GM12878 (cell line): ENCODE results near the gene IRF1. TPM values are rescaled to one million over a fixed set of nuclear protein-coding genes. Genes with fewer than 3 reads are reported as not detected.

Source experiments
- ATF7 ChIP-seq: fragments of 450-650 bp; IDR thresholded peaks from 2 replicates; pipeline ENCODE4 v1.6.1; 2016; ENCODE audit warnings: low read depth, mild to moderate bottlenecking
- BCL3 ChIP-seq: IDR thresholded peaks from 2 replicates; pipeline ENCODE4 v1.6.1; 2011; ENCODE audit warnings: borderline replicate concordance, low read depth, mild to moderate bottlenecking, moderate library complexity, low read length; ENCODE audit not compliant: insufficient read depth, poor library complexity, severe bottlenecking
- CBX5 ChIP-seq: sonication (generic); IDR thresholded peaks from 2 replicates; pipeline ENCODE4 v1.6.1; 2016; ENCODE audit warnings: low read depth, moderate library complexity, mild to moderate bottlenecking, inconsistent platforms
- CREB1 ChIP-seq: IDR thresholded peaks from 2 replicates; pipeline ENCODE4 v1.6.1; 2012; ENCODE audit warnings: low read depth, mild to moderate bottlenecking, inconsistent platforms
- E2F8 ChIP-seq: fragments of 450-650 bp; IDR thresholded peaks from 2 replicates; pipeline ENCODE4 v1.6.1; 2018; ENCODE audit warnings: mild to moderate bottlenecking, low read depth, moderate library complexity; ENCODE audit not compliant: partially characterized antibody
- EZH2 ChIP-seq: IDR thresholded peaks from 2 replicates; pipeline ENCODE4 v1.6.1; 2012; ENCODE audit warnings: low read depth, mild to moderate bottlenecking, control low read depth, inconsistent platforms, low read length, borderline replicate concordance; ENCODE audit not compliant: control insufficient read depth
- HSF1 ChIP-seq: fragments of 150-350 bp; IDR thresholded peaks from 2 replicates; pipeline ENCODE4 v1.6.1; 2014; ENCODE audit warnings: mild to moderate bottlenecking, low read depth, low read length
- IKZF1 ChIP-seq: fragments of 450-650 bp; conservative IDR thresholded peaks from 2 replicates; pipeline ENCODE4 v1.6.1; 2017; ENCODE audit warnings: antibody characterized with exemption, mild to moderate bottlenecking
- IRF4 ChIP-seq: IDR thresholded peaks from 2 replicates; pipeline ENCODE4 v1.6.1; 2011; ENCODE audit warnings: low read depth, low read length
- IRF5 ChIP-seq: fragments of 450-650 bp; IDR thresholded peaks from 2 replicates; pipeline ENCODE4 v1.6.1; 2017; ENCODE audit warnings: borderline replicate concordance
- MAX ChIP-seq: IDR thresholded peaks from 2 replicates; pipeline ENCODE4 v1.6.1; 2012; ENCODE audit warnings: low read depth, low read length, improper control_type of control experiment
- POLR2A ChIP-seq: IDR thresholded peaks from 2 replicates; pipeline ENCODE4 v1.6.1; 2011; ENCODE audit warnings: low read depth, mild to moderate bottlenecking, low read length
- POU2F2 ChIP-seq: IDR thresholded peaks from 3 replicates; pipeline ENCODE4 v1.6.1; 2011; ENCODE audit warnings: low read depth, mild to moderate bottlenecking, low read length, borderline replicate concordance
- RAD21 ChIP-seq: IDR thresholded peaks from 2 replicates; pipeline ENCODE4 v1.6.1; 2011; ENCODE audit warnings: mild to moderate bottlenecking, low read depth, low read length, moderate library complexity; ENCODE audit not compliant: insufficient read depth
- RCOR1 ChIP-seq: conservative IDR thresholded peaks from 2 replicates; pipeline ENCODE4 v1.6.1; 2012; ENCODE audit warnings: low read depth, low read length, improper control_type of control experiment
- SKIL ChIP-seq: fragments of 450-650 bp; IDR thresholded peaks from 2 replicates; pipeline ENCODE4 v1.6.1; 2017; ENCODE audit warnings: mild to moderate bottlenecking, low read depth, inconsistent platforms; ENCODE audit not compliant: poor library complexity, severe bottlenecking
- SUZ12 ChIP-seq: fragments of 200-600 bp; sonication (generic); IDR thresholded peaks from one replicate; pipeline ENCODE4 v1.6.1; 2018; ENCODE audit warnings: antibody characterized with exemption, mild to moderate bottlenecking; ENCODE audit not compliant: unreplicated experiment
- USF2 ChIP-seq: IDR thresholded peaks from 2 replicates; pipeline ENCODE4 v1.6.1; 2011; ENCODE audit warnings: low read depth, low read length, improper control_type of control experiment, borderline replicate concordance
- ZNF207 ChIP-seq: fragments of 450-650 bp; IDR thresholded peaks from 2 replicates; pipeline ENCODE4 v1.6.1; 2014; ENCODE audit warnings: antibody characterized with exemption, mild to moderate bottlenecking, borderline replicate concordance
- polyA plus RNA-seq, 11 experiments: library from polyadenylated mRNA; depleted of rRNA in 4 of 11; unstranded in 6 of 11; stranded (reverse) in 5 of 11; fragments of >200 nt; fragmentation: Nextera tagmentation in 4 of 11; fragmentation: Illumina TruSeq in 1 of 11; extraction: Ambion mirVana in 4 of 11; extraction: Trizol in 1 of 11; gene quantifications; 1 replicate in 1 of 11; 2 replicates in 10 of 11; pipeline versions ENCODE4 v1.2.1 to v1.2.3, GENCODE V29; 2011 to 2016; ENCODE audit warnings: inconsistent platforms in 2 of 11, missing spikeins in 2 of 11, low read depth in 1 of 11
- total RNA-seq, 4 experiments: library from RNA; depleted of rRNA in 3 of 4; stranded (reverse); fragments of >200 nt in 3 of 4; fragmentation: Illumina TruSeq in 1 of 4; extraction: Trizol in 1 of 4; gene quantifications; 2 replicates each; pipeline versions ENCODE4 v1.2.1 to v1.2.3, GENCODE V29; 2013 to 2021

IRF1 gene
- total and polyA plus RNA-seq, 10 of the 15 experiments (the other 5 are each of a cell fraction or from before 2014, with no cell fraction given): 6.9 to 68.0 (median 49.6) TPM

- no peak for TF ChIP-seq SKIL
- no peak for TF ChIP-seq IRF5
- TF ChIP-seq IKZF1: no peak
- TF ChIP-seq RAD21: no peak
- TF ChIP-seq POU2F2: 0 out of 3 replicates have a peak, but pooled peaks have one; percentile 53
- no peak for TF ChIP-seq ZNF207
- no peak for TF ChIP-seq RCOR1
- TF ChIP-seq HSF1: no peak
- no peak for TF ChIP-seq SUZ12
- TF ChIP-seq E2F8: no peak
- no peak for TF ChIP-seq EZH2
- no peak for TF ChIP-seq IRF4
- no peak for TF ChIP-seq BCL3
- no peak for TF ChIP-seq MAX
- TF ChIP-seq USF2: no peak
- peak; percentile 17; the same call in 1 of the 2 replicates for TF ChIP-seq ATF7
- no peak for TF ChIP-seq CBX5
- peak; percentile 47; the same call in 1 of the 2 replicates for TF ChIP-seq CREB1
- TF ChIP-seq POLR2A: no peak
Measured at GRCh38 chr5:132456296-132456986, 34.1 kb downstream of the IRF1 start (continued).
